ENCODE data around the gene ELMO1.

The ELMO1 gene

DNA sequence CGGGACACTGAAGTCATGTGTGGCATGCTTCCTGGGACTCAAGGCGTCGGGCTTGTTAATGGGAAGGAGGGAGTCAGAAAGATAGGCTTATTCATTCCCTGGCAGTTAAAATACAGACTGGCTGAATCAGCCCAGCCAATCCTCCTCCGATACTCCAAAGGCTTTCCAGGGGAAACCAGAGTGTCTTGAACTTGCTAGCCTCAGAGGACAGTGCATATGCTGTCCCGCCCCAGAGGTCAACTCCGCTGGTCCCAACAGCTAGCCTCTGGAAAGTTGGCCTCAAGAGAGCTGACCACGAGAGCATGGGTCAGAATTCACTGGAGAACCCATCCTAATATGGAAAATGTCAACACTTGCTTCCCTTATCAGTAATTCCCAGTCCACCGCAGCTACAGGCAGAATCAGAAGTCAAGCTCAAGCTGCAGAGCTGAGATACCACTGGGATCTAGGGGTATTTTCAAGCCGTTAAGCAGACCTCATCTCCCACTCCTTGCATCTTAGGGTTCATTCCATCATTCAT, 43.0 kb downstream of the ELMO1 start:
- no peak for DNase-seq

DNA sequence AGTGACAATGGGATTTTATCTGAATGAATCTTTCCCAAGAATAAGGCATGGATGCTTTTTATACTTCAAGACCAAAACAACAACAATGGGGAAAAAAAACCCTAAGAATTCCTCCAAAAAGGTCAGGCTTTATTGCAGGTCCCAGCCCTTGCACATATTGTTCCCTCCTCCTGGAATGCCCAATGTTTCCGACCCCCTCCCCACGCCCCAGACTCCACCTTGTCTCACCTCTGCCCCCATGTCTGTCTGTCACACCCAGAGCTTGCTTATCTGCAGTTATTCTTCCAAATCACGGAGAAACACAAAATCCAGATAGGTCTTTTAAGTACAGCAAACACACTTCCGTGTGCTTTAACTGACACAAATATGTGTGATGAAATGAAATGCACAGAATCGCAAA, 43.5 kb downstream of the ELMO1 start:
- no peak for DNase-seq

DNA sequence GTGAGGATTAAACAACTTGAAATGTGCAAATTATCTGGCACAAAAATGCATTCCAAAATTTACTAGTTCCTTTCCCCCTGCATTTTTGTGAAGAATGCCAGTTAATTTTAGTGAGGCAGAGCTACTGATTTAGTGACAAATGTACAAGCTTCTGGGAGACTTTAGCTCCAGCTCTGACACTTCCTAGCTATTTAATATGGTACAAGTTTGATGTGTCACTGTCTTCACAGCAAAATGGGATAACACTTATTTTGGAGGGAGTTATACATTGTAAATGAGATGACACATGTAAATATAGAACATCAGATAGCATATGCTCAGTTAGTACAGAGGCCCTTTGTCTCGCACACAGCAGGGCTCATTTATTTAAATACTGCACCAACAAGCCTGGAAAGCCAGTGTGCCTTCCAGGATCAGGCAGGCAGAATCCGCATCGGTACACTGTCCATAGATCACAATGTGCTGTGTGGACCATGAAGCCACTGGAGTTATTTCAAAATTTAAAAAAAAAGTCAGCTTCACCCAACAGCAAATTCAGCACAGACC, 48.7 kb downstream of the ELMO1 start:
- DNase-seq, result no peak

DNA sequence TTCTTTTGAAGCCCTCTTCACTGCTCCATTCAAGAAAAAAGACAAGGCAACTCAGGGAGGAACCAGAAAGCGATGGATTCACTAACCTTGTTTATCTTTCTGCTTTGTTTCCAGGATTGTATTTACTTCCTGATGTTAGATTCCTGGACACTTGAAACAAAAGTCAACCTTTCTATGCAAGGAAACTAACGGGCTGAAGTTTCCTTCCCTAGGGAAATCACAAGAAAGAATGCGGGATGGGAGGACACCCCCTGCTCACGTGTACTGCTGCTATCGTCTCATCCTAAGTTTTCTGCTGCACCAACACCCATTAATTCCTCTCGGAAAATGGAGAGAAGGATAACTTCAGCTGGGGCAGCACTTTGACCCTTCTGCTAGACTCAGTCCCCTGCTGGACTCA, 50.3 kb downstream of the ELMO1 start:
- no peak for DNase-seq

DNA sequence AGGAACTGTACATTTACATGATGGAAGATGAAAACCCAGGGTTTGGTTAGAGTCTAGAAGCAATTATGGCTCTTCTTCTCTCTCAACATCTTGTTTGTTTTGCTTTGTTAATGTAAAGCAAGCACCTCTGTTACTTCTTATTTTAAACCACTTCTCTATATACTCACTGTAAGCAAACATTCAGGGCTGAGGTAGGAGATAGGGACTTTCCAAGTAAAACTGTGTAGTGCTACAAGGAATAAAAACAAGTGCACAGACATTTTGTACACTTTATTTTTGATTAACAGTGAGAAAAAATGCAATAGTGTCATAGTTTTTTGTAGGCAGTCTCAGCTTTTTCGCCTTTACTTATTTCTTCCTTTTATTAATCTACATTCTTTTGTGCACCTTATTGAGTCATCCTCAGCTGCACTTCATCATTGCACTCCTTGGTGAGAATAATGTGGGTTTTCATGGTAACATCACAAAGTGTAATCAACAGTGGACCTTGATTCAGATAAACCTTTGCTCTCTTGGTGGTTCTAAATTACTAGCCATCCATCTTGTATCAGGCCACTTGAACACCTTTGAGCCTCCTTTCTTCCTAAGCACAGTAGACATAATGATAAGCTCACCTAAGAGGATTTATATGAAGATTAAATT, 52.9 kb downstream of the ELMO1 start:
- peak; percentile 40 for DNase-seq

DNA sequence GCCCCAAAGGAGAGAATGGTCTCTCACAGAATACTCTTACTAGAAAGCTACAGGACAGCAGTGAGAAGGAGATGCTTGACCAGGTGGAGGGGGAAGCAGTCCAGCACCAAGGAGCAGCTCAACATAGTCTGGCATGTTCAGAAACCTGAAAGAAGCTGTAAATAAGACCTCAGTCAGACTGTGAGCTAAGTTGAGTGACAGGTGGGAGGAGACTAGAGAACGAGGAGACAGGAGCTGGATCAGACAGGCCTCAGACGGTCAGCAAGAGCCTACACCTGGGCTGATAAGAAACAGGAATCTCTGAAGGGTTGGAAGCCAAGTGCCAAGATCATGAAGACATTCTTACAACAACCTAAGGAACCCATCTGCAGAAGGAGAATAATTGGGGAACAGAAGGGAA, 54.5 kb downstream of the ELMO1 start:
- DNase-seq, result no peak

DNA sequence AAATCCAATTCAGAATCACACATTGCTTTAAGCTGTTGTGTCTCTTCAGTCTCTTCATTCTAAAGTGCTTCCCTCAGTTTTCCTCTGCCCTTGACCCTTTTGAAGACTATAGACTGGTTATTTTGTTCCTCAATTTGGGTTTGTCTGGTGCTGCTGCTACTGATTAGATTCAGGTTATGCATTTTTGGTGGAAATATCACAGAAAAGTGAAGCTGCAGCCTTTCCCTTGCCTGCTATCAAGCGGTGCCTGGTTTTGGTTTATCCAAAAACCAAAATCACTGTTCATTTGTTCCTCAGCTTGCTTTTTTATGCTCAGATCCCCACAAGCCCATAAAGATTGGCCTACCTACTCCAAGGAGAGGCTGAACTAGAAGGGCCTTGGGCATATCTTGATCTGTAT, 55.2 kb downstream of the ELMO1 start:
- no peak for DNase-seq

DNA sequence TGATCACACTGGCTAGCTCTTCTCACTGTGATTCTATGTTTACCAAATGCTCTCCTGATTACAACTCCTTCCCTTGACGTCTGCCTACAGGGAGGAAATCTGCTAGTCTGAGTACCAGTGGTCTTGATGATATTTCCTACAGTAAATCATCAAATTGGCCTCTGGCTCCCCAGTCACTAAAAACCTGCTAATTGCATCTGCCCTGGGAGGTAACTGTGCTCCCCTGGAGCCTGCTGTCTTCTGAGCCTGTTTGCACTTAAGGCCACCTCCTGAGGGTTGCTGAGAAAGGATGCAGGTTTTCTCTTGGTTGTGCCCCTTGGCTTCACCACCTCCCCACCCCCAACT, 56.0 kb downstream of the ELMO1 start:
- DNase-seq, result no peak

DNA sequence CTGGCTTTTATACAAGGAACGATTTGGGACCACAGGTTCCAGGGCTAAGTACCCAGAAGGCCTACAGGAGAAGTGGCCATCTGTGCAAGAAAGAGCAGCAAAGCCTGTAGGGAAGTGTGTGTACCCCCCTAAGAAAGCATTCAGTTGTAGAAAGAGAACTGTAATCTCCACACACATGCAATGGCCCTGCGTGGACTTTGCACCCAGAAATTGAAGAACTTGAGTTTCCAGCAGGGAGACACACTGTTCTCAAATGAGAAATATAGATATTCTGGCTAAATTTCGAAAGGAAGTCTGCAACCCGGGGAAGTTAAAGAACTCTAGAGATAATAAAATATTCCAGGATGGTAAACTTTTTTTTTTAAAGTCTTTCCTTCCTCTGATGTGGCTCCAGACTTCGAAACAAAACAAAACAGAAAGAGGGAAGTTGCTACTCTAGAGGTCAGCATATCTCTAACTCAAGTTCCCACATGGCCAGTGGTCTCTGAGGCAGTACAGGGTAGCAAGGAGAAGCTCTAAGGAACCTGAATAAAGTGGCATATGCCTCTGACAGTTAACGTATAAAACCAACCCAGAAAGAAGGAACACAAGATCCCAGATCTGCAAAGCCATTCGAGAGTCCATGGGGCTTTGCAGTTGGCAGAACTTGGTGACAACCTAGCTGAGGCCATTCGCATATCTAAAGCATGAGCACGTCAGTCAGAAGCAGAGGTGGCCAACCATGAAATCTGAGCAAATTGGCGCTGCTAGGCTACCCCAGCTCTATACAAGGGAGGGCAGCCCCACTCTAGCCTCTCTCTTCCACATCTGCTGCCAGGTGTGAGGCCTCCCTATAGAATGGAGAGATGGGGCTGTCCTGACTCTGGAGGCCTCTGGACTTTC, 56.6 kb downstream of the ELMO1 start:
- no peak for DNase-seq

DNA sequence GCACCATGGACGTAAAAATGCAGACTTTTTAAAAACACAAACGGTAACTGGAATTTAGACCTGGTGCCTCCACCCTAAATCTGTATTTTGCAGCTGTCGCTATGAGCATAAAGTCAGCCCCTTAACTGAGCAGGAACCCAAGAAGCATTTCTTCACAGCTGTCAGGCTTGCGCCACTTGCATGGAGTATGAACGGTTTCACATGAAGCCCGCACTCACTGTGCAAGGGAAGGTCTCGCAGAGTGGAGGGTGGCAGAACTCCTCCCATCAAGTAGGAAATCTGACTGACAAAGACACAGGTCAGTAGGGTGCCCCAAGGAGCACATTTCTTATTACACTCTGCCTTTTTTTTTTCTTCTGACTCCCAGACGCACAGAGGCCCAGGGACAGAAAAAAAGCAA, 58.5 kb downstream of the ELMO1 start:
- DNase-seq, result no peak

DNA sequence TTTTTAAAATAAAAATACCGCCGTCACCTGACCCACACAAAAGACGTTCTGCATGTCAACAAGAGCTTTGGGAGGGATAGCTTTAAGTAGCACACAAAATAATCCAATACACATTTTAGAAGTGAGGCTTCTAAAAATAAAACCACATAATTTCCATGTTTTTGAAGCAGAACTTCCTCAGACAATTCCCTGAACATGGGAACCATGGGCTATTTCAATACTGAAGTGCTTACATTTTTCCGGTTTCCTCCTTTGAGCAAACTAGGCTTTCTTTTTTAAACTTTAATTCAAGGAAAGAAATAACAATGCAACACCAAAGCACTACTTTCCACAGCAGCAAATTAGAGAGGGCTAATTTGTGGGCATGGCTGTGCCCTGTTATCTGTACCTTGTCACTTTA, 59.9 kb downstream of the ELMO1 start:
- no peak for DNase-seq

DNA sequence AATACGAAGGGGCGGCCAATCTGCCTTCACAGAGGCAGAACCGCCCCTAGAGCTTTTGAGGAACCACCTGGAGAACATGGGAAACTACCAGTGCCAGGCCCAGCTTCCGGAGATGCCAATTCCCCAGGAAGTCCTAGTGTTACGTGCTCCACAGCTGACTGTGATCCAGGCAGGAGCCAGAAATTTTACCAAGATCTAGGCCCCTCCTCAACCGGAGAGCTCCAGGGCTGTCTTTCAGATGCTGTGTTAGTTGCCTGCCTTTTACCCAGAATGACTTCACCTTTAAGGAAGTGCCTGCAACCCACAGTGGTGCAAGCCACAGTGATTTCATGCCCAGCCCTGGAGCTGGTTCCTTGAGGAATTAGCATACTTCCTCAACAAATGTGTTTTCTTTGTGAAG, 62.9 kb downstream of the ELMO1 start:
- DNase-seq, result no peak

DNA sequence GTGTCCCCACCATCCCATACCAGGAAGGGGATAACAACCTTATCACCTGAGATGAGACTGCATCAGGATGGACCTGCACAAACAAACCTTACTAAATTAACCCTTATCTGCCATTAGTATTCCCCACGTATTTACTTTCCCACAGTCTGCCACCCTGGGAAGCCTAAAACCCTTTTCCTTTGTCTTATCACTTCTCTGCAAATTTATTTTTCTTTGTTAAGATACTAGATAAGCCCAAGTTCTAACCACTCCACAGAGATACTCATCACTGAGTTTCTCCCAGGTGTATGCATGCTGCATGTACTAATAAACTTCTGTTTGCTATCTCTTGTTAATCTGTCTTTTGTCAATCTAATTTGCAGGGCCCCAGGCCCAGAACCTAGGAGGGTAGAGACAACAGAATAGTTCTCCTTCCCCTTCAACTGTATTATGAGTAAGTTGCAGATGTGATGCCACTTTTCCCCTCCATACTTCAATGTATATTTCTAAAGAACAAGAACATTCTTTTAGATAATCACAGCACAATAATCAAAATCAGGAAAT, 66.0 kb downstream of the ELMO1 start:
- no peak for DNase-seq

DNA sequence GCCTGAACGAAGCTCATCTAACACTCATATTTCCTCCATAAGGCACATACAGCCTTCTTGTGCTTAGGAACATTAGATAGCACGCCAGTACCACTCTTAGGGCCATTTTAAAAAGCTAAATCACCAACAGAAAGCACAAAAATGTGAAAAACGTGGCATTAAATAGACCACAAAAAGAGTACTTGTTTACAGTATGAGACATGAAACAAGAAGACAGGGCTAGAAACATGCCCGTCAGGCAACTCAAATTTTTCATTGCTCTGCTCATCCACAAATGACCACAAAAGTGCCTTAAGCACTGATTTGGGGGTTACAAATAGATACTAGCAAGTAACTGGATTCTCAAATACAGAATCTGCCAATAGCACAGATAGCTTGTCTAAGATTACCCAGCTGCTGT, 67.8 kb downstream of the ELMO1 start:
- DNase-seq, result no peak

DNA sequence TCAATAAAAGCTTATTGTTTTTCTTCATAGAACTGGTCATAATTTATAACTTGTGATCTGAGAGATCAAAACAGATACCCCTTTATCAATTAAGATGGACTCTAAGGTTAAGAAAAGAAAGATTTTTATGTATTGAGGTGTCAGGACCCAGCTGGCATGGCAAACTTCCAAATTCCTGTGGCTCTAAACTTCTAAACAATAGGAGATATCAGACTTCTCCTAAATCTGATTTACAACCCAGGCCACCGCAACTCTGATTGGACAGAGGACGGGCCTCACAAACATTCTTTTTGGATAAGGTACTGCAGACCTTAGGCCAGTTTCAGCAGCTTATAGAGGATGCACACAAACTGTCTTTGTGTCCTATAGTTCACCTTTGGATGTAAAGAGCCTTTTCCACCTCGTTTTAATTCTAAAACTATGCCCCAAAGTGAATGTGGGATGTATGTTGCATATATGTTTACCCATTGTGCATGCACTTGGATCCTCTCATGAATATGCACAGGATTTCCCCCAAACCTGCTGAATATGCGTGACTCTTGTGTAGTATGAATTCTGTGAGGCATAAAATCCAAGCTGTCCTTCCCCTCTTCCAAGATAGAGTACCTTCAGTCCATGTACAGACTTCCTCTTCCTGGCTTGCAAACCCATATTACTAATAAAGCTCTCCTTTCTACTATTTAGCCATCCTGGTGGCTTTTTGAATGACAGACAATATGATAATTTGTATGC, 69.0 kb downstream of the ELMO1 start:
- no peak for DNase-seq

DNA sequence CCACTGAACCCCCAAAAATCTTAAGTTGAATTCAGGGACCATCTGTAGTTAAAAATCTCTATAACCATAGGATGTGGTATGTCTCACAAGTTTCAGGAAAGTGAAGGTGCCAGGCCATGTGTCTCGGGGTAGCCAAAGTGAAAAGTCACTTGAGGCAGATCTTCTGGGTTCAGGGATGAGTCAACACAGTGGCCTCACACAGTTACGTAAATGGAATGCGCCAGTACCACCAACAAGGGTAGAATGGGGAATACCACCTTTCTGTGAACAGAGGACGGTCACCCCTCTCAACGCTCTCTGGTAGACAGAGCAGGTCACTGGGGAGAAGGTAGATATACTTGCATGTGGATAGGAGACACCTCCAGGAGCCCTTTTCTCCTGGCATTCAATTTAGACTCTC, 71.4 kb downstream of the ELMO1 start:
- DNase-seq, result no peak

DNA sequence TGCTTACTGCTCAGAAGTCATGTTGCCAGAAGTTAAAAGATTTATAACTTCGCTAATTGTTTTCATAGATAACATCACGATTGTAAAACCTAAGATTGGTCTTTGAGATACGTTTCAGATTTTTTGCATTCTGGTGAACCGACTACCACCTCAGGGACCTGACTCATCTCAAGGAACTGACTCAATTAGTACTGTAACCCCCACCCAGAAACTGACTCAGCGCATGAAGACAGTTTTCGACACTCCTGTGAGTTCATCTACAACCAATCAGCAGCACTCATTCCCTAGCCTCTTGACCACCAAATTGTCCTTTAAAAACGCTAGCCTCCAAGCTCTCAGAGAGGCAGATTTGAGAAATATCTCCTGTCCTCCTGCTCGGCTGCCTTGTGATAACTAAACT, 72.3 kb downstream of the ELMO1 start:
- peak; percentile 27 for DNase-seq

DNA sequence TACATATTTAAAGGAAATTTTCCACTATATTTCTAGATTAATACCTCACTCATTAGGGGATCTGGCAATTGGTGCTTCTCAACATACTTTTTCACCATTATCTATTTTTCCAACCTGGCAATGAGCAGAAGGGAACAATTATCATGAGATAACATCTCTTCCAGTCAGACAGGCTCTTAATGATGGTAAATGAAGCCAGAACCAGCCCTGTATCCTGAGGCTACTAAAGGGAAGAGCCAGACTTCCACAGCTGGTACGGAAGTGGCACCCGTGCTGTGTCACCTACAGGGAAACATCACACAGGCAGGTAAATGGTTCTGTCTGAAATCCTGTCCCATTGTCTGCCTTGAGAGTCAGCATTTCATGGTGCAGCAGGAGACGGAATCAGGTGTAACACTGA, 75.9 kb downstream of the ELMO1 start:
- DNase-seq, result no peak

DNA sequence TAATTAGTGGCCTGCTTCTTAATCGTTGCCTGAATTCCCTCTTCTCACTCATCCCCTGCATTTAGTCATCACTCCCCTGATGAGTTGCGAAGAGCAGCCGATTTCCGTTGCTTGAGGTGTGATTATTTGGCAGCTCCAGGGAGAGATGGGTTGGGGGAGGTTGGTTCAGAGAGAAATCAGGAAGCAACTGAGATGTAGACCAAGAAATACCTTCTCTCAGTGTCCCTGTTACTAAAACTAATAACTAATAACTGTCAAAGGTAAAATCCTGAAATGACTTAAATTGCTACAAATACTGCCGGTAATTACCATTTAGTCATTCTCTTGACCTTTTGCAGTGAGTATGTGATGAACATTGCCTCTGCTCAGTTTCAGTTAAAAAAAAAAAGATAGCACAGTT, 76.9 kb downstream of the ELMO1 start:
- no peak for DNase-seq

DNA sequence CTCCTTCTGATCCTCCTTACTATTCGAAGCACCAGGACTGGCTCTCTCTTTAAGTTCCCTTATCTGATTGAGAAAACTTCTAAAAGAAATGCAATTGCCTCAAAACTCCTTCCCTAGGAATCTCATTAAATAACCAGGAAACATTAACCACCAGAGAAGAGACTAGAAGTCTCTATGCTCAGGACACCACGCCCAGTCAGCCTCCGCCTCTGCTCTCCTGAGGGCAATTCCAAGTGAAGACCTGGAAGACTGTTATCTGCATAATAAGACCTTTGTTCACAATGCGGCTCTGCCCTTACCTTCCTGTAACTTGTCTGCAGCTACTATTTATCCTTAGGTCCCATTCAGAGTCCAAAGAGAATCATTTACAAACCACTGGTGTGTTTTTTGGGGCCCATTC, 78.8 kb downstream of the ELMO1 start:
- no peak for DNase-seq

DNA sequence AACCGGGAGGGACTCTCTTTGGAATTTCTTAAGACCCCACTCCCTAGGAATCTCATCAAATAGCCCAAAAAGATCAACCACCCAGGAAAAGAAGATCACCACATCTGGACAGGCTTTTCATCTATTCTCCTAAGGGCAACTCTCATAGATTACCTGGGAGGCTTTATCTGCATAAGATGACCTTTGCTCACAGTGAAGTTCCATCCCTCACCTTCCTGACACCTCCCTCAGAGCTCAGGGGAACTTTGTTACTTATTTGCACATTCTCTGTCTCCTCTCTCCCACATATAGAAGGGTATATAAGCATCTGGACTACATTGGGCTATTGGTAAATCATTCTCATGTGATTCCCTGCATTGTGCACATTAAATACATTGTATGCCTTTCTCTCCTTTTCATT, 80.1 kb downstream of the ELMO1 start:
- DNase-seq, result no peak

DNA sequence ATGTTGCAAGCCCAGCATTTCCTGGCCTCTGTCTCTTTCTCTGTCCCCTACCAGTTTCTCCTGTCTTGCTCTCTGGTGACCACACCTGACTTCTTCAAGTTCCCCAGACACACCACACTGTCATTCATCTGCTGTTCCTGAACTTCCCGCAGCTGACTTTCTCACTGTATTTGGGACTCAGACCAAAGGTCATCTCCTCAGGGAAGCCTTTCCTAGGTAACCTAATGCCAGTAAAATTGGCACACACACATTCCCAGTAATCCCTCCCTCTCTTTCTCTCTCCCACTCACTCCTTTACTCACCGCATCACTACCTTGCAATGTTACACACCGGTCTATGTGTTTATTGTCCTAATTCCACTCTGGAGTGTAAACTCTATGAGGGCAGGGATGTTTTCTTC, 81.7 kb downstream of the ELMO1 start:
- DNase-seq, result no peak

DNA sequence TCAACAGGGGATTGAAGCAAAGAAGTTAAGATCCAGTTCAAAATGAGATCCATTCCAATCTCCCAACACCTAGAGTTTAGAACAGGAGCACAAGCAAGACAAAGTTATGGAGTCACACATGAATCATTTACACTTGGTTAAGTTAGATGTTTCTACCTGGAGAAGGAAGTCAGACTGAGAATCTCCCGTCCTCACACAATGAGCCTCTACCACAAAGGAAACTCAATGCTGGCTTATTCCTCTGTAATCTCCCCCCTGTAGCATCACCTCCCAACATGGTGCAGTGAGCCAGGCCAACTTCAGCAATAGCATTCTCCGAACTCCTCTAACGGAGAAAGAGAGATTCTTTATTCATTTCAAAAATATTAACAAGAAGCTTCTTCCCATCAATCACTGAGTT, 82.2 kb downstream of the ELMO1 start:
- no peak for DNase-seq

Measured in CD4-positive, alpha-beta T cell treated with Interleukin-4 for 4 hours (primary cell).